Measurements from ENCODE around the gene MAPK1IP1L. TPM values are rescaled to one million over a fixed set of nuclear protein-coding genes. Genes with fewer than 3 reads are reported as not detected.

MAPK1IP1L gene
- polyA plus RNA-seq, 1 experiment = 65.3 TPM

- ChIA-PET CTCF (interaction anchor here (0.5 to 2.0 kb wide), 3 partner anchors 25 to 135 kb away, joined by 8 to 10 read pairs (median 9); partner anchors contain the start of gene MAPK1IP1L), POLR2A (interaction anchor here (2.5 kb wide), 1 partner anchor 26 kb away, joined by 13 read pairs; the partner anchor contains the start of gene MAPK1IP1L)
- H3K27ac ChIP-seq (ENCODE audit: low read depth, low read length) = no peak overlapping the region
- TF ChIP-seq CTCF (IDR thresholded peaks at IDR 0.05; ENCODE audit: low read depth, low read length) = no peak
- H3K27me3 ChIP-seq (ENCODE audit: control insufficient read depth, insufficient read depth, low read length) = no peaks in the 10 kb centered on the region
- no peaks in the 10 kb centered on the region for H3K9me3 ChIP-seq (ENCODE audit: control insufficient read depth, insufficient read depth, low read length)
- no peak for DNase-seq (ENCODE audit: low read depth, low spot score)
- H3K4me3 ChIP-seq (ENCODE audit: low read depth, low read length) = peak overlapping the region; percentile 87
Measured at GRCh38 chr14:55025948-55026347, 25.5 kb upstream of the MAPK1IP1L start.

GRCh38 chr14:55026441-55026792 lies 25.0 kb upstream of the MAPK1IP1L start:
- ChIA-PET CTCF (interaction anchor here (0.7 to 2.0 kb wide), 5 partner anchors 16 to 220 kb away, joined by 3 to 9 read pairs (median 6); partner anchors contain the start of gene MAPK1IP1L), POLR2A (interaction anchor here (1.0 to 2.5 kb wide), 3 partner anchors 25 to 102 kb away, joined by 3 to 13 read pairs (median 4); partner anchors contain the start of genes LGALS3 and MAPK1IP1L)
- Histone ChIP-seq H3K4me3 (ENCODE audit: low read depth, low read length) (peak overlapping the region; percentile 87), H3K27ac (ENCODE audit: low read depth, low read length) (peak overlapping the region; percentile 76), H3K9me3 (ENCODE audit: control insufficient read depth, insufficient read depth, low read length) (no peaks in the 10 kb centered on the region), H3K27me3 (ENCODE audit: control insufficient read depth, insufficient read depth, low read length) (no peaks in the 10 kb centered on the region)
- TF ChIP-seq CTCF (IDR thresholded peaks at IDR 0.05; ENCODE audit: low read depth, low read length) = no peak
- DNase-seq (ENCODE audit: low read depth, low spot score) = no peak

GRCh38 chr14:55026793-55027561 lies 24.5 kb upstream of the MAPK1IP1L start, which contains the start of the genes SOCS4 and WDHD1:
Gene SOCS4, plus strand, starts transcription at chr14:55027236. Its CDS starts 15,806 bp downstream, at chr14:55043042.
Gene WDHD1, minus strand, starts transcription at chr14:55027099. Its CDS starts 312 bp downstream, at chr14:55026787.
- peak; percentile 63 for DNase-seq (ENCODE audit: low read depth, low spot score)
- Histone ChIP-seq H3K4me3 (ENCODE audit: low read depth, low read length) (peak within 1 kb of the TSS; percentile 87), H3K27me3 (ENCODE audit: control insufficient read depth, insufficient read depth, low read length) (no peaks in the 10 kb centered on the region), H3K9me3 (ENCODE audit: control insufficient read depth, insufficient read depth, low read length) (no peaks in the 10 kb centered on the region), H3K27ac (ENCODE audit: low read depth, low read length) (peak within 1 kb of the TSS; percentile 76)
- TF ChIP-seq CTCF (IDR thresholded peaks at IDR 0.05; ENCODE audit: low read depth, low read length) = no peak; the same call in 1 of the 2 replicates
- CTCF ChIA-PET = interaction anchor here (0.7 to 2.0 kb wide), 5 partner anchors 15 to 221 kb away, joined by 3 to 9 read pairs (median 6); partner anchors contain the start of gene MAPK1IP1L
- POLR2A ChIA-PET = interaction anchor here (0.6 to 2.5 kb wide), 4 partner anchors 12 to 102 kb away, joined by 3 to 13 read pairs (median 5); partner anchors contain the start of genes LGALS3 and MAPK1IP1L

- CTCF ChIA-PET = interaction anchor here (1.0 to 1.2 kb wide), 2 partner anchors 23 to 133 kb away, joined by 3 to 4 read pairs; no protein-coding TSS in a partner anchor
- no peak overlapping the region for H3K27ac ChIP-seq (ENCODE audit: low read depth, low read length)
Measured at GRCh38 chr14:55028066-55028465, 23.4 kb upstream of the MAPK1IP1L start.

More at GRCh38 chr14:55028066-55028465, 23.4 kb upstream of the MAPK1IP1L start:
- Histone ChIP-seq H3K27me3 (ENCODE audit: control insufficient read depth, insufficient read depth, low read length) (no peaks in the 10 kb centered on the region), H3K9me3 (ENCODE audit: control insufficient read depth, insufficient read depth, low read length) (no peaks in the 10 kb centered on the region), H3K4me3 (ENCODE audit: low read depth, low read length) (peak overlapping the region; percentile 87)
- no peak for TF ChIP-seq CTCF (IDR thresholded peaks at IDR 0.05; ENCODE audit: low read depth, low read length)
- POLR2A ChIA-PET = interaction anchor here (0.5 to 1.2 kb wide), 3 partner anchors 23 to 500 kb away, joined by 3 to 6 read pairs (median 4); partner anchors contain the start of gene MAPK1IP1L
- no peak for DNase-seq (ENCODE audit: low read depth, low spot score)
